GM19240 (cell line): ENCODE results near the gene ZBTB34.

Experiments used
- DNase-seq: peaks from one replicate; pipeline ENCODE4 v3.0.0; 2011; ENCODE audit warnings: low spot score; ENCODE audit not compliant: insufficient read length

ZBTB34 gene

GRCh38 chr9:126919193-126919592 lies 58.8 kb downstream of the ZBTB34 start:
- no peak for DNase-seq

- DNase-seq = no peak
Measured at GRCh38 chr9:126925876-126926275, 65.4 kb downstream of the ZBTB34 start.

GRCh38 chr9:126926364-126926763 lies 65.9 kb downstream of the ZBTB34 start:
- DNase-seq = no peak

- no peak for DNase-seq
Measured at GRCh38 chr9:126927419-126927818, 67.0 kb downstream of the ZBTB34 start.

GRCh38 chr9:126932871-126933321 lies 72.5 kb downstream of the ZBTB34 start:
- DNase-seq = no peak

- no peak for DNase-seq
Measured at GRCh38 chr9:126933334-126933980, 73.0 kb downstream of the ZBTB34 start.

GRCh38 chr9:126934441-126934840 lies 74.0 kb downstream of the ZBTB34 start:
- no peak for DNase-seq
